Activated naive CD8-positive, alpha-beta T cell treated with anti-CD3 and anti-CD28 coated beads, Interleukin-2, amount 50 U/mL, for 24 hours (primary cell): ENCODE measurements around the gene OTOP3.

Experiments
- ATAC-seq: fragments of 150-1000 bp; cut with Tn5 transposase; one replicate; pipeline ENCODE4 v1.10.0; 2021
- DNase-seq: peaks from one replicate; pipeline ENCODE4 v3.0.0; 2021
- H3K27ac Mint-ChIP-seq: one replicate; pipeline ENCODE4 v1.8.0; 2021; ENCODE audit warnings: mild to moderate bottlenecking, mixed read lengths
- H3K27me3 Mint-ChIP-seq: one replicate; pipeline ENCODE4 v1.8.0; 2021; ENCODE audit warnings: mixed read lengths
- H3K36me3 Mint-ChIP-seq: one replicate; pipeline ENCODE4 v1.8.0; 2021; ENCODE audit warnings: low read depth, mixed read lengths
- H3K4me1 Mint-ChIP-seq: one replicate; pipeline ENCODE4 v1.8.0; 2021; ENCODE audit warnings: mixed read lengths
- H3K4me3 Mint-ChIP-seq: one replicate; pipeline ENCODE4 v1.8.0; 2021; ENCODE audit warnings: mild to moderate bottlenecking, moderate library complexity, mixed read lengths
- H3K9me3 Mint-ChIP-seq: one replicate; pipeline ENCODE4 v1.8.0; 2021; ENCODE audit warnings: mixed read lengths

Gene OTOP3, protein sequence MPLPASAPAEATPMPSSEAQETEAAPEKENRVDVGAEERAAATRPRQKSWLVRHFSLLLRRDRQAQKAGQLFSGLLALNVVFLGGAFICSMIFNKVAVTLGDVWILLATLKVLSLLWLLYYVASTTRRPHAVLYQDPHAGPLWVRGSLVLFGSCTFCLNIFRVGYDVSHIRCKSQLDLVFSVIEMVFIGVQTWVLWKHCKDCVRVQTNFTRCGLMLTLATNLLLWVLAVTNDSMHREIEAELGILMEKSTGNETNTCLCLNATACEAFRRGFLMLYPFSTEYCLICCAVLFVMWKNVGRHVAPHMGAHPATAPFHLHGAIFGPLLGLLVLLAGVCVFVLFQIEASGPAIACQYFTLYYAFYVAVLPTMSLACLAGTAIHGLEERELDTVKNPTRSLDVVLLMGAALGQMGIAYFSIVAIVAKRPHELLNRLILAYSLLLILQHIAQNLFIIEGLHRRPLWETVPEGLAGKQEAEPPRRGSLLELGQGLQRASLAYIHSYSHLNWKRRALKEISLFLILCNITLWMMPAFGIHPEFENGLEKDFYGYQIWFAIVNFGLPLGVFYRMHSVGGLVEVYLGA

DNA sequence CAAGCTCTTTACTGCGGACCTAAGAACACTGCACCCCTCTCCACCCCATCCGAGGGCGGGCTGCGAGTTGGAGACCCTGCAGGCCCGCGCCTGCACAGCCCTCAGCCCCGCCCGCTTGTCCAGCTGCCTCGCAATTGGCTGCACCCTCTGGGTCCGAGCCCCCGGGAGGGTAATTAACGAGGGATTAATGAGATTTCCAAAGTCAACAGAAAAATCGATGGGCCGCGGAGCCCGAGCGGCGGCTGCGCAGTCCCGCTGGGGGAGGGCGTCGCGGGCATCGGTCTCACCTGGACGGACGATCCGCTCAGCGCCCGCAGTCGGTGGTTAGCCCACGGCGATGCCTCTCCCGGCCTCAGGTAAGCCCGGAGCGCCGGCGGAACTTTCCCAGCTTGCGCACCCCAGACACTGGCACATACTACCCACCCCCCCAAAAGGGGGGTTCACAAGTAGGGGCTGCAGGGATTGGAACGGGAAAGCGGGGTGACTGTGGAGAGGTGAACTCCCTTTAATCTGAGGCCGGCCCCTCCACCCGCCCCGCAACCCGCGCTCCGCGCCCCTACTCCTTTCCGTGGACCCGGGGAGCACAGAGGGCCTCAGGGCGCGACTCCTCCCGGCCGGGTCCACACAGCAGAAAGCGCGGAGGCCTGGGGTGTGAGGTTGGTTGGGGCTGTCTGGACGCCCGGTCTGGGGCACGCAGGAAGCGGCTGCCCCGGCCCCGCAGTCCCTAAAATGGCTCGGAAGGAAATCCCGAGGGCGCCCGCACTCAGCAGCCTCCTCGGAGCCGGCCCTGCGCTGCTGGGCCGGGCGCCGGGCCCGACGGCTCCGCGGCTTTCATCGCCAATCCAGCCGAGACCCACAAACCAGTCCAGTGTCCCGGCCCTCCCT, at the start of gene OTOP3:
OTOP3 (plus strand) TSS at position 314 of the 885 bp plus-strand sequence; CDS start at position 338, 24 bp downstream.
- Mint-ChIP-seq H3K4me3 (no peak within 1 kb of the TSS), H3K27me3 (peaks cover 64% of the 10 kb centered on the region), H3K9me3 (no peaks in the 10 kb centered on the region), H3K4me1 (peaks cover 2% of the 10 kb centered on the region), H3K27ac (no peak within 1 kb of the TSS), H3K36me3 (no peaks in the 10 kb centered on the region)
- ATAC-seq, result no peak
- DNase-seq, result no peak

DNA sequence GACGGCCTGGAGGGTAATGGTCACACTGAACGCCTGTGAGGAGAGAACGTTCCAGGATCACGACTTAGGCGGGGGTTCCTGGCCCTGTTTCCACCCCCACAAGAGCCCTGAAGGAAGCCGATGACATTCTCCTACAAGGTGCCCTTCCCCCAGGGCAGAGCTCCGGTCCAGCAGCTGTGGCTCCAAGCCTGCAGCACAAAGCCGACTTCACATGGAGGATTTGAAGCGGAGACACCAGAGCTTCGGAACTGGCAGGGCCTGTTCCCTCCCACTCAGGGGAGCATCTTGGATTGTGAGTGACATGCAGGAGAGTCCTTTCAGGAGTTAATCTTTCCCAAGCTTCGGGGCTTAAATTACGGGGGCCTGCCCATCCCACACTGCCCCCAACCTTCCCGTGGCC, 47.2 kb upstream of the OTOP3 start:
- peaks cover 28% of the 10 kb centered on the region for H3K27me3 Mint-ChIP-seq
- no peaks in the 10 kb centered on the region for H3K9me3 Mint-ChIP-seq
- H3K27ac Mint-ChIP-seq, result no peak overlapping the region
- H3K4me1 Mint-ChIP-seq, result no peaks in the 10 kb centered on the region
- DNase-seq (no peak), ATAC-seq (no peak)
- H3K36me3 Mint-ChIP-seq, result no peaks in the 10 kb centered on the region
- H3K4me3 Mint-ChIP-seq, result no peak overlapping the region

DNA sequence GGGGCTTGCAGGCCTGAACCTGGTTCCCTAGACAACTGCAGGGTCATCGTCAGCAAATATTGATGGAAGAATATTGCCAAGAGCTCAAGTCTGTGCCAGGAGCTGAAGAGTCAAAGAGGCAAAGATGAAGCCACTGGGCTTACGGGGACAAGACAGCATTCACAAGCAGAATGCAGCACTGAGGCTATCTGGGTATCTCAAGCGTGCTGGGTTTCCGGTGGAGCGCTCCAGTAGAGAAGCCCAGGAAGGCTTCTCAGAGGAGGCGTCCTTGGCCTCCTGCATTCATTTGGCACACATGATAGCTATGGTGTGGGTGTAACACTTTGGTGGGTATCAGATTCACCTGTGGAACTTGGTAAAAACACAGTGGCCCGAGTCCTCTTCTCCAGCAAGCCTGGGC, 45.1 kb upstream of the OTOP3 start:
- DNase-seq (no peak), ATAC-seq (no peak)
- Mint-ChIP-seq H3K27me3 (peaks cover 37% of the 10 kb centered on the region), H3K4me3 (no peak overlapping the region), H3K27ac (no peak overlapping the region), H3K4me1 (peaks cover 3% of the 10 kb centered on the region), H3K36me3 (no peaks in the 10 kb centered on the region), H3K9me3 (no peaks in the 10 kb centered on the region)

DNA sequence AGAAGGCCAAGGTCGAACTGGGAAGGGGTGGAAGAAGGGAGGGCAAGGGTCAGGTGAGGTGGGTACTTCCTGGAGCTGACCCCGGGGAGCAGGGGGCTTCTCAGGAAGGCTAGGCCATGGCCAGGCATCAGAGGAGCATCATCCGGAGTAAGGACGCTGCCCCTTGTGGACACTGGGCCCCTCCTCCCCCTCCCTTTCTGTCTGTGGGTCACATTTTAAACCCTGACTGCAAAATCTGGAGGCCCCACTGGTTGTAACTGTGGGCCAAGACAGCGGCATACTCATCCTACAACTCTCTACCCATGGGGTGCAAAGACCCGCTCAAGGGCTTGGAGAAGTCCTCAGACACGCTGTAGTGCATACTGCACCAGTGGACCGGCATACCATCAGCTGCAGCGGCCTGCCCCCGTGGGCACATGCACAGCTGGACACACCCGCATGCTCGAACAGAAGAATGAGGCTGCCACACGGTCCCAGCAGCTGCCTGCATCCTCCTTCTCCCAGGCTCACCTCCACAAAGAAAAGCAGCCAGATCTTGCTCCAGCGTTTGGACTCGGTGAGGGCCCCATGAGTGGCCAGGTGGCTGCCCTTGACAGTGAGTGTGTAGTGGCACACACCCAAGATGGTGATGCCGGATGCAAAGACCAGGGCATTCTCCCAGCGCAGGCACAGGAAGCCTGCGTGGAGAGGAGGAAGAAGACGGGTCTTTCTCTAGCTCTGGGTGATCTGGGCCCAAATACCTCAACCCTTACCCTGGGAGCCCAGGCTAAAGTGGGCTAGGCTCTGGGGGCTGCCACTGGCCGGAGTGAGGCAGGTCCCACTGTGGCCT, 43.5 kb upstream of the OTOP3 start:
- Mint-ChIP-seq H3K9me3 (no peaks in the 10 kb centered on the region), H3K27me3 (peaks cover 40% of the 10 kb centered on the region), H3K4me3 (no peak overlapping the region), H3K36me3 (no peaks in the 10 kb centered on the region), H3K27ac (no peak overlapping the region), H3K4me1 (peaks cover 3% of the 10 kb centered on the region)
- ATAC-seq, result no peak
- no peak for DNase-seq

DNA sequence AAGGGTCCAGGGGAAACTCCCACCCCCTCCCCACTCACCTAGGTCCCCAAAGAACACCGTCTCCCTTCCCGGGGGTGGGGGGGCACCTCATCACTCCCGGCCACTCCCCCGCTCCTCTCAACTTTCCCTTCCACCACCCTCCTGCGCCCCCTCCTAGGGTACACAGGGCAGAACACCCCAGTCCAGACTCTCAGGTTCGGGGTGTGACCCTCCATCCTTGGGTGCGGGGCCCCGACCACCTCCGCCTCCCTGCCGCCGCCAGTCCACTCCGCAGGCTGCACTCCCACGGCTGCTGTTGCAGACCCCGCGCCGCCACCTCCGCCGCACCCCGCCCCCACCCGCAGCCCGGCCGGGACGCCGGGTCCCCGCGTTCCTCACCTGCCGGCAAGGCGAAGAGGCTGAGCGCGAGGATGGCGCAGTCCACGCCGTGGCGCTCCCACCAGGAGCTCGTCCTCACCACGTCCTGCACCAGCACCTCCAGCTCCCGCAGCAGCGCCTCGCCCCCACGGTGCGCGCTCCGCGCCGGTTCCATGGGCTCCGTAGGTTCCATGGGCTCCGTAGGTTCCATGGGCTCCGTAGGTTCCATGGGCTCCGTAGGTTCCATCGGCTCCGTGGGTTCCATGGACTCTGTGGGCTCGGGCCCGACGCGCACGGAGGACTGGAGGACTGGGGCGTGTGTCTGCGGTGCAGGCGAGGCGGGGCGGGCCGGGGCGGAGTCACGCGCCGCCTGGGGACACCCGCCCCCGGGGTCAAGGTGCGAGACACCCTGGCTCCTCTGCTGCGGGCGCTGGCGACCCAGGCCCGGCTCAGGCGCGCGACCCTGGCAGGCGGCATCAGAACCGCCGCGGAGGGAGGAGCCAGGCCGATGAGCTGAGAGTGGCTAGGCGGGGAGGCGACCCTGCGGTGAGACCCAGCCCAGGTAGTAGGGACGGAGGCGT, 42.5 kb upstream of the OTOP3 start, which contains the start of gene FADS6:
FADS6 (minus strand) TSS at position 660 of the 938 bp plus-strand sequence; CDS start at position 622, 38 bp downstream.
- H3K4me1 Mint-ChIP-seq, result peaks cover 3% of the 10 kb centered on the region
- DNase-seq (no peak), ATAC-seq (no peak)
- H3K36me3 Mint-ChIP-seq, result no peaks in the 10 kb centered on the region
- no peak within 1 kb of the TSS for H3K27ac Mint-ChIP-seq
- H3K9me3 Mint-ChIP-seq, result no peaks in the 10 kb centered on the region
- peak within 1 kb of the TSS; percentile 28 for H3K4me3 Mint-ChIP-seq
- peaks cover 40% of the 10 kb centered on the region for H3K27me3 Mint-ChIP-seq

DNA sequence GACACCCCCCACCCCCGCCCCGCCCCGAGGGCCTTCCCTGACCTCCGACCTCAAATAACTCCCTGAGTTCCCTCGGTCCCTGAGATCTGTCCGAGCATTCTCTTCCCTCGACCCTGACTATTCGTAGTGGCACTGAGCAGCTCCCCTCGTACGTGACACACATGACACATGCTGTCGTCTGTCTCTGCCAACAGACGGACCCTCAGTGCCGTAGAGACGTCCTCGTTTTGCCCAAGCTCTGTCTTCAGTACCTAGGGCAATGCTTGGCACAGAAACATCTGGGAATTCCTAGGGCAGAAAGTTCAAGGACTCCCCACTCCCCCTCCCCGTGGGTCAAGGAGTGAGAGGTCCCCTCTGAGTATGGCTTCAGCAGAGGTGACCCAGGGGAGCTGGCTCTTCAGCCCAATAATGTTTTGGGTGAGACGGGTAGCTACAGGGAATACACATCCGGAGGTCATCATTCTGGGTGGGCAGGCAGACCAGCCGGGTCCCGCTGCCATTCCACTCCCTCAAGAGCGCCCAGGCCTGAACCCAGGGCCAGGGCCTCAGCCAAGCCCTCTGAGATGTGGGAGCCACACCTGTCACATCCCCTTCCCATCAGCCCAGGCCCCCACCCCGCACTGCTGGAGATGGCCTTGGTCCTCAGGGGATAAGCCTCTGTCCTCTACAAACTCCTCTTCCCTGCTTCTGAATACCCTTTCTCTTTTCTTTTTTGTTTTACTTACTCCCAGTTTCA, 41.6 kb upstream of the OTOP3 start:
- H3K9me3 Mint-ChIP-seq, result no peaks in the 10 kb centered on the region
- H3K4me3 Mint-ChIP-seq, result peak overlapping the region; percentile 28
- no peak overlapping the region for H3K27ac Mint-ChIP-seq
- H3K36me3 Mint-ChIP-seq, result no peaks in the 10 kb centered on the region
- DNase-seq (no peak), ATAC-seq (no peak)
- H3K27me3 Mint-ChIP-seq, result peaks cover 40% of the 10 kb centered on the region
- H3K4me1 Mint-ChIP-seq, result peaks cover 3% of the 10 kb centered on the region

DNA sequence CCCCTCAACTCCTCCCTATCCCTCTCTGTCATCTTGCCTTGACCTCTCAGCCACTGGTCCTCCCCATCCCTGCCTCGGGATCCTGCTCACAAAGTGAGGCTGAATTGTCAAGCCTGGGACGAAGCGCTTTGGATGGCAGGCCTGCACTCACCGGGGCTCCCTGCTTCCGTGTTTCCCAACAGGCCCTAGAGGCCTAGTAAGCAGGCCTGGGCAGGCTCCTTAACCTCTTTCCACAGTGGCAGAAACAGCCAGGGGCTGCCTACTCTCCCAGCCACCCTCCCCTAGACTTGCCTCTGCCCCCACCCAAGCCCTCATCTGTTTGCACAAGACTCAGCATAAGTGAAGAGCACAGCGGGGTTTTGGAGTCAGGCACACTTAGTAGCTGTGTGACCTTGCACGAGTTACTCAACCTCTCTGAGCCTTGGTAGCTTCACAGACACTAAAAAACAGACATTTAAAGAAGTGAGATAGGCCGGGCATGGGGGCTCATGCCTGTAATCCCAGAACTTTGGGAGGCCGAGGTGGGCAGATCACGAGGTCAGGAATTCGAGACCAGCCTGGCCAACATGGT, 37.2 kb upstream of the OTOP3 start:
- Mint-ChIP-seq H3K4me3 (no peak overlapping the region), H3K27me3 (peaks cover 36% of the 10 kb centered on the region), H3K27ac (no peak overlapping the region), H3K9me3 (no peaks in the 10 kb centered on the region), H3K4me1 (peaks cover 3% of the 10 kb centered on the region), H3K36me3 (no peaks in the 10 kb centered on the region)
- DNase-seq (no peak), ATAC-seq (no peak)

DNA sequence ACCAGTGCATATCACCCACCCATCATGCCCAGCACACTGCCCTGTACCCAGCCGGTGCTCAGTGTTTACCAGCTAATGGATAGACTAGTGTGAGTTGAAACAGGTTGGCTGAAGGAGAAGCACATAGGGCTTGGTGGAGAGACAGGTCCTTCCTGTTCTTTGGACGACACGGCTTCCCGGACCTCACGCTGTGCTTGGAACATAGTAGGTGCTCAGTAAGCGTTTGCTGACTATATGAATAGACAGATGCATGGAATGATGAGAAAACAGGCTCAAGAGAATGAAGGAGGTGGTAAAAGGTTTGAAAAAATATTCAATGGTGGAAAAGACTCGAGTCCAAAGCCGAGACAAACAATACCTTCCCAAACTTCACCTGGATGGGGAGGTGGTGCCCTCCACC, 35.5 kb upstream of the OTOP3 start:
- H3K4me1 Mint-ChIP-seq, result no peaks in the 10 kb centered on the region
- H3K9me3 Mint-ChIP-seq, result no peaks in the 10 kb centered on the region
- no peak overlapping the region for H3K4me3 Mint-ChIP-seq
- ATAC-seq (no peak), DNase-seq (no peak)
- H3K36me3 Mint-ChIP-seq, result no peaks in the 10 kb centered on the region
- H3K27me3 Mint-ChIP-seq, result peaks cover 26% of the 10 kb centered on the region
- H3K27ac Mint-ChIP-seq, result no peak overlapping the region

DNA sequence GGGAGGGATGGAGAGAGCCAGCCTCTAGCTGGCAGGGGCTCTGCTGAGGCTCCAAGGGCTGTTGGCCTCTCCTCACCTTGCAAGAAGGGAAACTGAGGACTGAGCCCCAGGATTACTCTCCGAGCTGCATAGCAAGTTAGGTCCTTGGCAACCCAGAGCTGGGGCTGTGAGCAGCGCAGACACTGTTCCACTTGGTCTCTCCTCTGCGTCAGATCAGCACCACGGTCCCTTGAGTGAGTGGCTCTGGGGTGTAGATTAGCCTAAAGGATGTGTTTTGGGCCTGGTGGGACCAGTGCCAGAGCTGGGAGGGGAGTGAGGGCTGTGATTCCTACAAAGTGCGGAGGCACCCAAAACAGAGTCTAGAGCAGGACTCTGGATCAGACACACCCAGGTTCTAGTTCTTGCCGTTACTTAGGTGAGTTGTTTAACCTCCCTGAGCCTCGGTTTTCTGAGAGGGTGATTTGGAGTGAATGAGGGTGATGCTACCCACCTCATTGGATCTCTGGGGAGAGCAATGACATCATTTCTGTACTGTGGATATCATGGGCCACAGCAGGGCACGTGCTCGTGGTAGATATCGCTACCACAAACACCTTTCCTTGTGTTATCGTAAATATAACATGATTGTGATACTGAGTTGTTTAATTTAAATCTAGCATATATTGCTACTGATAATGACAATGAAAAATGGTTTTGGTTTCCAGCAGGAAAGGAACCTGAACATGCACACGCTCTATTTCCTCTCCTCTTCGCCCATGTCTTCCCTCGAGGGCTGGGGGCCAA, 34.2 kb upstream of the OTOP3 start:
- DNase-seq (no peak), ATAC-seq (no peak)
- H3K9me3 Mint-ChIP-seq, result no peaks in the 10 kb centered on the region
- H3K36me3 Mint-ChIP-seq, result no peaks in the 10 kb centered on the region
- peaks cover 15% of the 10 kb centered on the region for H3K27me3 Mint-ChIP-seq
- H3K4me3 Mint-ChIP-seq, result no peak overlapping the region
- no peaks in the 10 kb centered on the region for H3K4me1 Mint-ChIP-seq
- no peak overlapping the region for H3K27ac Mint-ChIP-seq

DNA sequence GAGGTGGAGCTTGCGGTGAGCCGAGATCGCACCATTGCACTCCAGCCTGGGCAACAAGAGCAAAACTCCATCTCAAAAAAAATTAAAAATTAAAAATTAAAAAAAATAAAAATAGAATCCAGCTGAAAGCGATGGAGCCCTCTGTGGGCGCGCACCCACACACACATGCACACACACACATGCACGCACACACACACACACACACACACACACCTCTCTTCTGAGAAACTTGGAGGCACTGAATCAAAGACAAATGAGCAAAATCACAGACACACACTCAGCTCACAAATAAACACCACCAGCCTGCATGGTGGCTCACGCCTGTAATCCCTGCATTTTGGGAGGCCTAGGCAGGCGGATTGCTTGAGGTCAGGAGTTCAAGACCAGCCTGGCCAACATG, 32.7 kb upstream of the OTOP3 start:
- H3K4me3 Mint-ChIP-seq, result no peak overlapping the region
- H3K9me3 Mint-ChIP-seq, result no peaks in the 10 kb centered on the region
- DNase-seq (no peak), ATAC-seq (no peak)
- H3K27me3 Mint-ChIP-seq, result peaks cover 13% of the 10 kb centered on the region
- no peak overlapping the region for H3K27ac Mint-ChIP-seq
- H3K36me3 Mint-ChIP-seq, result no peaks in the 10 kb centered on the region
- no peaks in the 10 kb centered on the region for H3K4me1 Mint-ChIP-seq

DNA sequence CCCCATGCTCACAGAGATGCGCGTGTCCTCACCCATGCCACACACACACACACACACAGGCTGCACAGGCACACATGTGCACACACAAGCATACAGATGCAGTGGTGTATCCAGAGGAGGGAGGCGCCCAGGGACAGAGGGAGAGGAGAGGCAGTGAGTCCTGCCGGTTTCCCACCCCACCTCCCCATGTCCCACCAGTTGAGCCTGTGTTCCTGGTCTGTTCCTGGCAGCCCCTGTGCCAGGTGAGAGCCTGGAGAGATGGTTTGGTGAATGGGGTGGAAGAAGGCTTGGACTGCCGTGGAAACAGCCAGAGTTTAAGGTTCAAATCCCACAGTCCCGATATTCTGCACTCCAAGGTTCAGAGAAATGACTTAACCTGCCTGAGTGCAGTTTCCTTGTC, 32.0 kb upstream of the OTOP3 start:
- H3K4me3 Mint-ChIP-seq, result no peak overlapping the region
- H3K27ac Mint-ChIP-seq, result no peak overlapping the region
- ATAC-seq (no peak), DNase-seq (no peak)
- H3K9me3 Mint-ChIP-seq, result no peaks in the 10 kb centered on the region
- peaks cover 13% of the 10 kb centered on the region for H3K27me3 Mint-ChIP-seq
- no peaks in the 10 kb centered on the region for H3K36me3 Mint-ChIP-seq
- no peaks in the 10 kb centered on the region for H3K4me1 Mint-ChIP-seq
